ENCODE results near the gene TACC3. TPM values are rescaled to one million over a fixed set of nuclear protein-coding genes. Genes with fewer than 3 reads are reported as not detected.
A peak's percentile ranks its signal among the peaks of the same experiment; 100 is the strongest.

Gene TACC3
- total RNA-seq, 1 experiment from 2014 or later: 156 TPM

- DNase-seq: peak; percentile 86
- H2BK5ac ChIP-seq (ENCODE audit: insufficient read length, low read length): no peak within 1 kb of the TSS
- peak within 1 kb of the TSS; percentile 25 for H3K4me2 ChIP-seq (ENCODE audit: insufficient read depth, insufficient read length, low read length)
- no peak within 1 kb of the TSS for H3K18ac ChIP-seq (ENCODE audit: insufficient read length, low read depth, low read length)
- no peak within 1 kb of the TSS for H4K91ac ChIP-seq (ENCODE audit: insufficient read length, low read depth, low read length)
- no peak within 1 kb of the TSS for H2AK5ac ChIP-seq (ENCODE audit: insufficient read length, low read length)
- H4K5ac ChIP-seq (ENCODE audit: insufficient read length, low read depth, low read length): no peak within 1 kb of the TSS
- H3K4me3 Mint-ChIP-seq: peak within 1 kb of the TSS; percentile 64 to 77
- H3K27me3 Mint-ChIP-seq (ENCODE audit: low read depth): peaks cover 38% of the 10 kb centered on the region
- H4K20me1 ChIP-seq (ENCODE audit: control insufficient read depth, insufficient read depth, insufficient read length): no peaks in the 10 kb centered on the region
- no peak within 1 kb of the TSS for H3K23ac ChIP-seq (ENCODE audit: insufficient read length, low read depth, low read length)
- no CpG with 5 or more reads among the region's 95 CpGs for WGBS (ENCODE audit: extremely low coverage, insufficient read length, low lambda C conversion rate)
- H2AFZ ChIP-seq (ENCODE audit: low read length): no peak within 1 kb of the TSS
- no peak within 1 kb of the TSS for H3K56ac ChIP-seq (ENCODE audit: insufficient read length, low read depth, low read length)
- H3K9me3 ChIP-seq (ENCODE audit: control insufficient read depth, low read depth, low read length): no peaks in the 10 kb centered on the region
- H3K79me2 ChIP-seq (ENCODE audit: insufficient read depth, low read length): no peaks in the 10 kb centered on the region
- no peaks in the 10 kb centered on the region for H3K79me1 ChIP-seq (ENCODE audit: insufficient read depth, low read depth, low read length, poor library complexity, severe bottlenecking)
- no peak within 1 kb of the TSS for H3K9ac ChIP-seq (ENCODE audit: extremely low read depth, insufficient read length, low read length)
- no peak within 1 kb of the TSS for H2BK20ac ChIP-seq (ENCODE audit: low read depth, low read length, poor library complexity, severe bottlenecking)
- H3K36me3 Mint-ChIP-seq (ENCODE audit: insufficient read depth in 1 of 3, low read depth in 3 of 3): peaks cover 0 to 6% (median 5%) of the 10 kb centered on the region in 3 experiments; a peak in 1 of 7 replicates
- peaks cover 7% of the 10 kb centered on the region for H3K23me2 ChIP-seq (ENCODE audit: insufficient read length, low read depth, low read length, poor library complexity, severe bottlenecking)
- no peak within 1 kb of the TSS for H3K27ac ChIP-seq (ENCODE audit: insufficient read length, low read depth, low read length)
- no peak within 1 kb of the TSS; the same call in 1 of the 2 replicates for H3K14ac ChIP-seq (ENCODE audit: insufficient read depth, low read length)
- no peak within 1 kb of the TSS for H3T11ph ChIP-seq (ENCODE audit: low read length)
- H3K9me3 Mint-ChIP-seq: no peaks in the 10 kb centered on the region
- H3K4me1 ChIP-seq (ENCODE audit: insufficient read depth, low read length): no peaks in the 10 kb centered on the region
- H3K27ac Mint-ChIP-seq: no peak within 1 kb of the TSS
- peaks cover 2% of the 10 kb centered on the region; the same call in 1 of the 2 replicates for H3K27me3 ChIP-seq (ENCODE audit: insufficient read depth, low read length)
- no peak within 1 kb of the TSS for H2BK120ac ChIP-seq (ENCODE audit: low read depth, low read length, poor library complexity, severe bottlenecking)
- no peak within 1 kb of the TSS for H3K4ac ChIP-seq (ENCODE audit: low read depth, low read length)
- TF ChIP-seq CTCF (conservative IDR thresholded peaks at IDR 0.05): no peak
- no peak within 1 kb of the TSS for H4K8ac ChIP-seq (replicated peaks; ENCODE audit: insufficient read length, low read depth, low read length)
- peaks cover 11 to 25% of the 10 kb centered on the region in 2 experiments for H3K4me1 Mint-ChIP-seq
- H2BK15ac ChIP-seq (ENCODE audit: low read depth, low read length): no peak within 1 kb of the TSS
- H2BK12ac ChIP-seq (ENCODE audit: insufficient read length, low read depth, low read length): no peak within 1 kb of the TSS
Measured at GRCh38 chr4:1792832-1793495, 71.6 kb downstream of the TACC3 start, which contains the start of gene FGFR3. Gene FGFR3, plus strand, starts transcription at chr4:1793293. Its CDS starts 642 bp downstream, at chr4:1793935.
